HG02678 (cell line): Measurements from ENCODE around the gene TPCN2.

Experiments used
- ATAC-seq: cut with Tn5 transposase; IDR thresholded peaks from one replicate; pipeline ENCODE4 v1.9.1; 2021; ENCODE audit warnings: mild to moderate bottlenecking, moderate library complexity; ENCODE audit not compliant: unreplicated experiment

The TPCN2 gene

GRCh38 chr11:69091638-69092165 lies 43.0 kb downstream of the TPCN2 start:
- ATAC-seq: no peak

- ATAC-seq: no peak
These were observed 43.5 kb downstream of the TPCN2 start for GRCh38 chr11:69092263-69092662.

GRCh38 chr11:69093106-69093505 lies 44.4 kb downstream of the TPCN2 start:
- no peak for ATAC-seq

- no peak for ATAC-seq
These were observed 45.6 kb downstream of the TPCN2 start for GRCh38 chr11:69094111-69094914.

GRCh38 chr11:69094915-69095290 lies 46.2 kb downstream of the TPCN2 start:
- no peak for ATAC-seq

- ATAC-seq: no peak
These were observed 46.6 kb downstream of the TPCN2 start for GRCh38 chr11:69095300-69095699.

- no peak for ATAC-seq
These were observed 47.7 kb downstream of the TPCN2 start for GRCh38 chr11:69096473-69096872.

GRCh38 chr11:69097263-69097662 lies 48.5 kb downstream of the TPCN2 start:
- no peak for ATAC-seq

- ATAC-seq: no peak
These were observed 50.4 kb downstream of the TPCN2 start for GRCh38 chr11:69099180-69099579.

- ATAC-seq: no peak
These were observed 51.9 kb downstream of the TPCN2 start for GRCh38 chr11:69100454-69101114.

GRCh38 chr11:69101115-69101791 lies 52.5 kb downstream of the TPCN2 start:
- ATAC-seq: no peak

GRCh38 chr11:69101792-69102695 lies 53.3 kb downstream of the TPCN2 start:
- no peak for ATAC-seq

- no peak for ATAC-seq
These were observed 54.2 kb downstream of the TPCN2 start for GRCh38 chr11:69102732-69103615.

GRCh38 chr11:69104212-69104855 lies 55.6 kb downstream of the TPCN2 start:
- no peak for ATAC-seq

- ATAC-seq: no peak
These were observed 56.2 kb downstream of the TPCN2 start for GRCh38 chr11:69104856-69105395.

GRCh38 chr11:69105461-69106030 lies 56.8 kb downstream of the TPCN2 start:
- ATAC-seq: no peak

GRCh38 chr11:69106031-69106811 lies 57.5 kb downstream of the TPCN2 start:
- ATAC-seq: no peak

GRCh38 chr11:69107413-69107812 lies 58.7 kb downstream of the TPCN2 start:
- ATAC-seq: no peak
